Keratinocyte (primary cell): Measurements from ENCODE around the gene PITX3. TPM values are rescaled to one million over a fixed set of nuclear protein-coding genes. Genes with fewer than 3 reads are reported as not detected.

ENCODE experiments used
- DNase-seq: peaks from one replicate; pipeline ENCODE4 v3.0.0-alpha.2; 2011; ENCODE audit warnings: low read depth, missing footprints, low spot score
- FAIRE-seq: peaks from 2 replicates; lab custom pipeline; 2011; peaks lifted over from hg19 to GRCh38; lab: Jason Lieb, UNC
- H2AFZ ChIP-seq: 2 replicates; pipeline ENCODE4 v1.6.0; 2012; ENCODE audit warnings: low read length, control low read depth, inconsistent platforms; ENCODE audit not compliant: control insufficient read depth
- H3K27ac ChIP-seq: 2 replicates; pipeline ENCODE4 v1.5.1; 2011; ENCODE audit warnings: low read length; ENCODE audit not compliant: control insufficient read depth, insufficient read depth
- H3K27me3 ChIP-seq: 3 replicates; pipeline ENCODE4 v1.6.0; 2011; ENCODE audit warnings: low read length; ENCODE audit not compliant: control insufficient read depth, insufficient read depth; ENCODE audit errors: extremely low read depth
- H3K36me3 ChIP-seq, 2 experiments: 2 replicates in 1 of 2; 3 replicates in 1 of 2; pipeline ENCODE4 v1.5.1; 2011; ENCODE audit warnings: low read length in 2 of 2, mild to moderate bottlenecking in 1 of 2; ENCODE audit not compliant: control insufficient read depth in 2 of 2, insufficient read depth in 2 of 2; ENCODE audit errors: extremely low read depth in 1 of 2
- H3K4me1 ChIP-seq: 3 replicates; pipeline ENCODE4 v1.5.1; 2011; ENCODE audit warnings: low read length; ENCODE audit not compliant: control insufficient read depth, insufficient read depth; ENCODE audit errors: extremely low read depth
- H3K4me2 ChIP-seq: 3 replicates; pipeline ENCODE4 v1.6.0; 2011; ENCODE audit warnings: low read depth, low read length; ENCODE audit not compliant: control insufficient read depth, insufficient read depth; ENCODE audit errors: extremely low read depth
- H3K4me3 ChIP-seq, 3 experiments: fragments of 200-600 bp in 1 of 3; sonication (generic) in 1 of 3; 2 replicates in 2 of 3; 3 replicates in 1 of 3; pipeline ENCODE4 v1.5.1; 2011 to 2016; ENCODE audit warnings: low read length in 3 of 3, mild to moderate bottlenecking in 3 of 3, control low read depth in 2 of 3, inconsistent platforms in 1 of 3, low read depth in 1 of 3, mixed read lengths in 1 of 3, mixed run types in 1 of 3, moderate library complexity in 1 of 3; ENCODE audit not compliant: control insufficient read depth in 2 of 3, insufficient read depth in 2 of 3; ENCODE audit errors: extremely low read depth in 1 of 3
- H3K79me2 ChIP-seq: 2 replicates; pipeline ENCODE4 v1.6.0; 2012; ENCODE audit warnings: low read length; ENCODE audit not compliant: control insufficient read depth, insufficient read depth
- H3K9ac ChIP-seq: 3 replicates; pipeline ENCODE4 v1.6.0; 2011; ENCODE audit warnings: low read length; ENCODE audit not compliant: control insufficient read depth, insufficient read depth; ENCODE audit errors: extremely low read depth
- H3K9me1 ChIP-seq: 3 replicates; pipeline ENCODE4 v1.6.0; 2011; ENCODE audit warnings: low read length; ENCODE audit not compliant: control insufficient read depth, insufficient read depth; ENCODE audit errors: extremely low read depth
- H3K9me3 ChIP-seq: 2 replicates; pipeline ENCODE4 v1.5.1; 2012; ENCODE audit warnings: low read depth, low read length; ENCODE audit not compliant: control insufficient read depth
- H4K20me1 ChIP-seq: 3 replicates; pipeline ENCODE4 v1.6.0; 2011; ENCODE audit warnings: low read length; ENCODE audit not compliant: control insufficient read depth, insufficient read depth; ENCODE audit errors: extremely low read depth
- EZH2 ChIP-seq: IDR thresholded peaks from one replicate; pipeline ENCODE4 v1.6.1; 2012; ENCODE audit warnings: inconsistent platforms, mild to moderate bottlenecking, low read length, moderate library complexity
- dilution Hi-C: fragments of 300-500 bp; cut with MboI; formaldehyde crosslinking; loops from one replicate; pipeline ENCODE4 v1.7.0; 2020; ENCODE audit warnings: low sequenced_read_pairs; ENCODE audit not compliant: extremely low pct_ligation_motif_present
- polyA plus RNA-seq, 5 experiments: library from polyadenylated mRNA; depleted of rRNA in 3 of 5; stranded (reverse) in 3 of 5; stranded (forward) in 1 of 5; unstranded in 1 of 5; fragments of >200 nt; gene quantifications; 1 replicate in 1 of 5; 2 replicates in 3 of 5; 3 replicates in 1 of 5; pipeline versions ENCODE4 v1.2.1 to v1.2.3, GENCODE V29; 2011 to 2012; ENCODE audit warnings: missing spikeins in 2 of 5, low read depth in 1 of 5, low replicate concordance in 1 of 5
- TF ChIP-seq, protein P1 (sequence below), 3 experiments: IDR thresholded peaks in 1 of 3; conservative IDR thresholded peaks in 1 of 3; optimal IDR thresholded peaks in 1 of 3; 2 replicates in 2 of 3; 3 replicates in 1 of 3; pipeline versions ENCODE3 to v1.5.1; 2011; ENCODE audit warnings: low read length in 3 of 3, mild to moderate bottlenecking in 3 of 3, moderate library complexity in 2 of 3, control low read depth in 1 of 3, inconsistent platforms in 1 of 3; ENCODE audit not compliant: insufficient read depth in 2 of 3; ENCODE audit errors: extremely low read depth in 1 of 3

PITX3 gene
- polyA plus RNA-seq, 1 donor (not counting 4 experiments of a cell fraction or from before 2014, with no cell fraction given) = not detected

DNA sequence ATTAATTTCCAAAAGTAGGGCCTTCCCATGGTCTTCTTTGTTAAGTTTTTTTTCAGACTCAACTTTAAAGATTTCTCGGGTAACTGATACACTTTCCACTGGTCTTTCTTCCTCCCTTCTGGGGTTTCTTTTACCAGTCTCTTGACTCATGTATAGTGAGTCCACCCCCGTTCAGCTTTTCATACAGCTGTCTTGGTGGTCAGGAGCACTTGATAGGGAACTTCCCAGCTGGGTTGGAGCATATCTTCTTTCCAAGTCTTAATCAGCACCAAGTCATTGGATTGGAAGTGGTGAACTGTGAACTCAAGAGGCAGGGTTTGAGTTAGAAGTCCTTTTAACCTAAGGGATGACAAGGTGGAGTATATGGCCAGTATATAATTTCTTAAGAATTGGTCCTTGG lies 44.4 kb downstream of the PITX3 start:
- no peak overlapping the region for H3K4me3 ChIP-seq
- FAIRE-seq (no peak), DNase-seq (no peak)
- peaks cover 3% of the 10 kb centered on the region for H3K27me3 ChIP-seq
- H3K79me2 ChIP-seq = no peaks in the 10 kb centered on the region
- TF ChIP-seq EZH2 = no peak
- TF ChIP-seq, protein P1, sequence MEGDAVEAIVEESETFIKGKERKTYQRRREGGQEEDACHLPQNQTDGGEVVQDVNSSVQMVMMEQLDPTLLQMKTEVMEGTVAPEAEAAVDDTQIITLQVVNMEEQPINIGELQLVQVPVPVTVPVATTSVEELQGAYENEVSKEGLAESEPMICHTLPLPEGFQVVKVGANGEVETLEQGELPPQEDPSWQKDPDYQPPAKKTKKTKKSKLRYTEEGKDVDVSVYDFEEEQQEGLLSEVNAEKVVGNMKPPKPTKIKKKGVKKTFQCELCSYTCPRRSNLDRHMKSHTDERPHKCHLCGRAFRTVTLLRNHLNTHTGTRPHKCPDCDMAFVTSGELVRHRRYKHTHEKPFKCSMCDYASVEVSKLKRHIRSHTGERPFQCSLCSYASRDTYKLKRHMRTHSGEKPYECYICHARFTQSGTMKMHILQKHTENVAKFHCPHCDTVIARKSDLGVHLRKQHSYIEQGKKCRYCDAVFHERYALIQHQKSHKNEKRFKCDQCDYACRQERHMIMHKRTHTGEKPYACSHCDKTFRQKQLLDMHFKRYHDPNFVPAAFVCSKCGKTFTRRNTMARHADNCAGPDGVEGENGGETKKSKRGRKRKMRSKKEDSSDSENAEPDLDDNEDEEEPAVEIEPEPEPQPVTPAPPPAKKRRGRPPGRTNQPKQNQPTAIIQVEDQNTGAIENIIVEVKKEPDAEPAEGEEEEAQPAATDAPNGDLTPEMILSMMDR (optimal IDR thresholded peaks at IDR 0.05 in 1 of 3, IDR thresholded peaks at IDR 0.05 in 1 of 3, conservative IDR thresholded peaks at IDR 0.05 in 1 of 3; ENCODE audit: extremely low read depth in 1 of 3, insufficient read depth in 2 of 3, low read length in 3 of 3) = no peak
- H3K27ac ChIP-seq = no peak overlapping the region
- H3K9me3 ChIP-seq = no peaks in the 10 kb centered on the region
- no peaks in the 10 kb centered on the region for H3K4me1 ChIP-seq
- H3K36me3 ChIP-seq = no peaks in the 10 kb centered on the region
- H3K9me1 ChIP-seq = no peaks in the 10 kb centered on the region
- no peak overlapping the region for H3K4me2 ChIP-seq
- no peaks in the 10 kb centered on the region for H4K20me1 ChIP-seq
- H3K9ac ChIP-seq = no peak overlapping the region
- dilution Hi-C loops = no loop called here
- H2AFZ ChIP-seq = no peak overlapping the region

GRCh38 chr10:102195296-102195870 lies 45.9 kb downstream of the PITX3 start:
- Histone ChIP-seq H3K9me3 (no peaks in the 10 kb centered on the region), H4K20me1 (no peaks in the 10 kb centered on the region), H3K4me3 (no peak overlapping the region), H3K79me2 (no peaks in the 10 kb centered on the region), H3K36me3 (no peaks in the 10 kb centered on the region), H3K9ac (no peak overlapping the region), H3K9me1 (no peaks in the 10 kb centered on the region), H3K27me3 (peaks cover 3% of the 10 kb centered on the region), H2AFZ (no peak overlapping the region), H3K27ac (no peak overlapping the region), H3K4me2 (no peak overlapping the region), H3K4me1 (no peaks in the 10 kb centered on the region)
- FAIRE-seq (no peak), DNase-seq (no peak)
- TF ChIP-seq EZH2 = no peak
- TF ChIP-seq, protein P1 (optimal IDR thresholded peaks at IDR 0.05 in 1 of 3, IDR thresholded peaks at IDR 0.05 in 1 of 3, conservative IDR thresholded peaks at IDR 0.05 in 1 of 3; ENCODE audit: extremely low read depth in 1 of 3, insufficient read depth in 2 of 3, low read length in 3 of 3) = no peak
- dilution Hi-C loops = no loop called here
